HepG2 (cell line): Measurements from ENCODE around the gene SRRM1. TPM values are rescaled to one million over a fixed set of nuclear protein-coding genes. Genes with fewer than 3 reads are reported as not detected.

Source experiments
- HDAC2 ChIP-seq: sonication (generic); formaldehyde crosslinking; IDR thresholded peaks from 2 replicates; pipeline ENCODE4 v1.4.0; 2020; ENCODE audit warnings: missing genetic modification reagents
- HMG20B ChIP-seq: conservative IDR thresholded peaks from 2 replicates; pipeline ENCODE4 v1.6.1; 2016; ENCODE audit warnings: missing genetic modification reagents, missing compliant biosample characterization
- MAZ ChIP-seq, 2 experiments: sonication (generic) in 1 of 2; formaldehyde crosslinking in 1 of 2; IDR thresholded peaks; 2 replicates each; pipeline versions ENCODE4 v1.5.0 to v1.6.1; 2012 to 2020; ENCODE audit warnings: low read depth in 2 of 2, mild to moderate bottlenecking in 2 of 2, borderline replicate concordance in 1 of 2, improper control_type of control experiment in 1 of 2, low read length in 1 of 2, missing genetic modification reagents in 1 of 2, moderate library complexity in 1 of 2
- MIER2 ChIP-seq: IDR thresholded peaks from 2 replicates; pipeline ENCODE4 v1.6.1; 2016; ENCODE audit warnings: missing biosample characterization, missing genetic modification reagents
- NR2F6 ChIP-seq, 2 experiments: IDR thresholded peaks; 2 replicates each; pipeline ENCODE4 v1.6.1; 2016; ENCODE audit warnings: antibody characterized with exemption in 1 of 2, mild to moderate bottlenecking in 1 of 2
- PPARG ChIP-seq: conservative IDR thresholded peaks from 2 replicates; pipeline ENCODE4 v1.6.1; 2016; ENCODE audit warnings: missing biosample characterization, missing genetic modification reagents
- RAD51 ChIP-seq: fragments of 450-650 bp; IDR thresholded peaks from 2 replicates; pipeline ENCODE4 v1.6.1; 2016; ENCODE audit warnings: borderline replicate concordance
- RFXAP ChIP-seq: sonication (generic); formaldehyde crosslinking; IDR thresholded peaks from 2 replicates; pipeline ENCODE4 v1.4.0; 2020; ENCODE audit warnings: missing genetic modification reagents, borderline replicate concordance
- SMAD1 ChIP-seq: sonication (generic); formaldehyde crosslinking; IDR thresholded peaks from 2 replicates; pipeline ENCODE4 v1.4.0; 2020; ENCODE audit warnings: missing genetic modification reagents, low read depth, mild to moderate bottlenecking, borderline replicate concordance
- SMC3 ChIP-seq: IDR thresholded peaks from 2 replicates; pipeline ENCODE4 v1.6.1; 2011; ENCODE audit warnings: low read length, improper control_type of control experiment
- ZBTB20 ChIP-seq: sonication (generic); formaldehyde crosslinking; IDR thresholded peaks from 2 replicates; pipeline ENCODE4 v1.8.1; 2023; ENCODE audit warnings: missing genetic modification reagents, low read depth, mild to moderate bottlenecking, borderline replicate concordance
- ZNF564 ChIP-seq: sonication (generic); formaldehyde crosslinking; IDR thresholded peaks from 2 replicates; pipeline ENCODE4 v1.8.1; 2023; ENCODE audit warnings: mild to moderate bottlenecking, missing genetic modification reagents
- ZNF589 ChIP-seq: sonication (generic); formaldehyde crosslinking; conservative IDR thresholded peaks from 2 replicates; pipeline ENCODE4 v1.8.0; 2022; ENCODE audit warnings: mild to moderate bottlenecking, moderate library complexity, missing genetic modification reagents
- polyA plus RNA-seq, 8 experiments: library from polyadenylated mRNA; depleted of rRNA in 3 of 8; stranded (reverse) in 7 of 8; unstranded in 1 of 8; fragments of >200 nt; fragmentation: Illumina TruSeq in 4 of 8; extraction: Trizol in 4 of 8; gene quantifications; 2 replicates each; pipeline versions ENCODE4 v1.2.1 to v1.2.3, GENCODE V29; 2011 to 2016; ENCODE audit warnings: low read depth in 4 of 8, missing spikeins in 1 of 8, mixed read lengths in 1 of 8; ENCODE audit not compliant: insufficient read depth in 1 of 8
- total RNA-seq, 5 experiments: library from RNA; depleted of rRNA; stranded (reverse); fragments of >200 nt; fragmentation: Illumina TruSeq; extraction: Trizol; gene quantifications; 2 replicates each; pipeline ENCODE4 v1.2.3, GENCODE V29; 2016; ENCODE audit warnings: low read depth in 1 of 5
- TF ChIP-seq, protein P1 (sequence below), 2 experiments: fragments of 450-650 bp in 1 of 2; sonication (generic) in 1 of 2; formaldehyde crosslinking in 1 of 2; IDR thresholded peaks; 2 replicates each; pipeline versions ENCODE4 v1.6.1 to v1.8.0; 2016 to 2022; ENCODE audit warnings: antibody characterized with exemption in 1 of 2, mild to moderate bottlenecking in 1 of 2, missing genetic modification reagents in 1 of 2
- TF ChIP-seq, protein P2 (sequence below): sonication (generic); formaldehyde crosslinking; IDR thresholded peaks from 2 replicates; pipeline ENCODE4 v1.4.0; 2020; ENCODE audit warnings: missing genetic modification reagents, borderline replicate concordance

The SRRM1 gene
- total and polyA plus RNA-seq, 2 of the 13 experiments (the other 11 are each of a cell fraction or from before 2014, with no cell fraction given), result 31.6 to 44.5 TPM

DNA sequence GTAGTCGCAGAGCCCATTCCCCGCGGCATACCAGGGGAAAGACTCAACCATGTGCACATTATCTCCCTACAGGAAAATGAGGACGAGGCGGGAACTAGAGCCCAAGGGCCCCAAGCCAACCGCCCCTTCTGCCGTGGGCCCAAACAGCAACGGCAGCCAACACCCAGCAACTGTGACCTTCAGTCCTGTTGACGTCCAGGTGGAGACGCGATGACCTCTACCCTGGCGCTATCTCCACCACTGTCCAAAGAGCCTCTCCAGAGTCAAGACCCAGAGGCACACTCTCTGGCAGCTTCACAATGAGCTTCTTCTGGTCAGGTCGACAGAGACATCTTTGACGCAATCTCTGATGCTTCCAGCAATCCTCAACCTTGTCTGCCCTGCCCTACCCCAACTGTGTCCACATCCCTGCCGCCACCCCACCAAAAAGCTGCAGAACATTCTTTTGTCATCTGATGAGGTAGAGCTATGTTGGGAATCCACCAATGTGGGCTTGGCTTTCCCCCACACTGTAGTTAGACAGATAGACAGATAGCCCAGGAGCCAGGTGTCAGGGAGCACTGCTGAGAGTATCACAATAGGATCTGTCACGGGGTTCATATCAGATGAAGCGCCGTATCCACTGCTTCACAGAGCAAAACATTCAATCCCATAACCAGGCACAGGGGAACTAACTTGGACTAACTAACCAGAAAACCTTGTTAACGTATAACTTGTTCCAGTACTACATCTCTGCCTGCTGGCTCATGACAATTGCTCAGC, 37.4 kb upstream of the SRRM1 start (continued):
- TF ChIP-seq, protein P1, sequence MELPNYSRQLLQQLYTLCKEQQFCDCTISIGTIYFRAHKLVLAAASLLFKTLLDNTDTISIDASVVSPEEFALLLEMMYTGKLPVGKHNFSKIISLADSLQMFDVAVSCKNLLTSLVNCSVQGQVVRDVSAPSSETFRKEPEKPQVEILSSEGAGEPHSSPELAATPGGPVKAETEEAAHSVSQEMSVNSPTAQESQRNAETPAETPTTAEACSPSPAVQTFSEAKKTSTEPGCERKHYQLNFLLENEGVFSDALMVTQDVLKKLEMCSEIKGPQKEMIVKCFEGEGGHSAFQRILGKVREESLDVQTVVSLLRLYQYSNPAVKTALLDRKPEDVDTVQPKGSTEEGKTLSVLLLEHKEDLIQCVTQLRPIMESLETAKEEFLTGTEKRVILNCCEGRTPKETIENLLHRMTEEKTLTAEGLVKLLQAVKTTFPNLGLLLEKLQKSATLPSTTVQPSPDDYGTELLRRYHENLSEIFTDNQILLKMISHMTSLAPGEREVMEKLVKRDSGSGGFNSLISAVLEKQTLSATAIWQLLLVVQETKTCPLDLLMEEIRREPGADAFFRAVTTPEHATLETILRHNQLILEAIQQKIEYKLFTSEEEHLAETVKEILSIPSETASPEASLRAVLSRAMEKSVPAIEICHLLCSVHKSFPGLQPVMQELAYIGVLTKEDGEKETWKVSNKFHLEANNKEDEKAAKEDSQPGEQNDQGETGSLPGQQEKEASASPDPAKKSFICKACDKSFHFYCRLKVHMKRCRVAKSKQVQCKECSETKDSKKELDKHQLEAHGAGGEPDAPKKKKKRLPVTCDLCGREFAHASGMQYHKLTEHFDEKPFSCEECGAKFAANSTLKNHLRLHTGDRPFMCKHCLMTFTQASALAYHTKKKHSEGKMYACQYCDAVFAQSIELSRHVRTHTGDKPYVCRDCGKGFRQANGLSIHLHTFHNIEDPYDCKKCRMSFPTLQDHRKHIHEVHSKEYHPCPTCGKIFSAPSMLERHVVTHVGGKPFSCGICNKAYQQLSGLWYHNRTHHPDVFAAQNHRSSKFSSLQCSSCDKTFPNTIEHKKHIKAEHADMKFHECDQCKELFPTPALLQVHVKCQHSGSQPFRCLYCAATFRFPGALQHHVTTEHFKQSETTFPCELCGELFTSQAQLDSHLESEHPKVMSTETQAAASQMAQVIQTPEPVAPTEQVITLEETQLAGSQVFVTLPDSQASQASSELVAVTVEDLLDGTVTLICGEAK (IDR thresholded peaks at IDR 0.05), result no peak
- TF ChIP-seq, protein P1 (CRISPR knock-in tag; IDR thresholded peaks at IDR 0.05), result no peak
- TF ChIP-seq MAZ (IDR thresholded peaks at IDR 0.05; ENCODE audit: borderline replicate concordance, low read depth, low read length) (no peak), MAZ (CRISPR knock-in tag; IDR thresholded peaks at IDR 0.05; ENCODE audit: low read depth) (no peak), HMG20B (CRISPR knock-in tag) (no peak), HDAC2 (peak; percentile 75), RFXAP (no peak; the same call in 1 of the 2 replicates), ZNF589 (CRISPR knock-in tag) (no peak), NR2F6 (IDR thresholded peaks at IDR 0.05) (peak; percentile 74), NR2F6 (CRISPR knock-in tag; IDR thresholded peaks at IDR 0.05) (peak; percentile 88), SMAD1 (peak; percentile 42; the same call in 1 of the 2 replicates), PPARG (CRISPR knock-in tag) (peak; percentile 81), SMC3 (no peak), MIER2 (CRISPR knock-in tag) (peak; percentile 49; the same call in 1 of the 2 replicates), ZBTB20 (CRISPR knock-in tag) (no peak), RAD51 (no peak), ZNF564 (no peak)
- TF ChIP-seq, protein P2, sequence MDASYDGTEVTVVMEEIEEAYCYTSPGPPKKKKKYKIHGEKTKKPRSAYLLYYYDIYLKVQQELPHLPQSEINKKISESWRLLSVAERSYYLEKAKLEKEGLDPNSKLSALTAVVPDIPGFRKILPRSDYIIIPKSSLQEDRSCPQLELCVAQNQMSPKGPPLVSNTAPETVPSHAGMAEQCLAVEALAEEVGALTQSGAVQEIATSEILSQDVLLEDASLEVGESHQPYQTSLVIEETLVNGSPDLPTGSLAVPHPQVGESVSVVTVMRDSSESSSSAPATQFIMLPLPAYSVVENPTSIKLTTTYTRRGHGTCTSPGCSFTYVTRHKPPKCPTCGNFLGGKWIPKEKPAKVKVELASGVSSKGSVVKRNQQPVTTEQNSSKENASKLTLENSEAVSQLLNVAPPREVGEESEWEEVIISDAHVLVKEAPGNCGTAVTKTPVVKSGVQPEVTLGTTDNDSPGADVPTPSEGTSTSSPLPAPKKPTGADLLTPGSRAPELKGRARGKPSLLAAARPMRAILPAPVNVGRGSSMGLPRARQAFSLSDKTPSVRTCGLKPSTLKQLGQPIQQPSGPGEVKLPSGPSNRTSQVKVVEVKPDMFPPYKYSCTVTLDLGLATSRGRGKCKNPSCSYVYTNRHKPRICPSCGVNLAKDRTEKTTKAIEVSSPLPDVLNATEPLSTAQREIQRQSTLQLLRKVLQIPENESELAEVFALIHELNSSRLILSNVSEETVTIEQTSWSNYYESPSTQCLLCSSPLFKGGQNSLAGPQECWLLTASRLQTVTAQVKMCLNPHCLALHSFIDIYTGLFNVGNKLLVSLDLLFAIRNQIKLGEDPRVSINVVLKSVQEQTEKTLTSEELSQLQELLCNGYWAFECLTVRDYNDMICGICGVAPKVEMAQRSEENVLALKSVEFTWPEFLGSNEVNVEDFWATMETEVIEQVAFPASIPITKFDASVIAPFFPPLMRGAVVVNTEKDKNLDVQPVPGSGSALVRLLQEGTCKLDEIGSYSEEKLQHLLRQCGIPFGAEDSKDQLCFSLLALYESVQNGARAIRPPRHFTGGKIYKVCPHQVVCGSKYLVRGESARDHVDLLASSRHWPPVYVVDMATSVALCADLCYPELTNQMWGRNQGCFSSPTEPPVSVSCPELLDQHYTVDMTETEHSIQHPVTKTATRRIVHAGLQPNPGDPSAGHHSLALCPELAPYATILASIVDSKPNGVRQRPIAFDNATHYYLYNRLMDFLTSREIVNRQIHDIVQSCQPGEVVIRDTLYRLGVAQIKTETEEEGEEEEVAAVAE (CRISPR knock-in tag), result no peak
